Tibial artery (tissue), 4 donors: ENCODE data around the gene NDUFA13.

Experiments used
- DNase-seq, 2 donors: peaks; one replicate each; pipeline ENCODE4 v3.0.0-alpha.2; 2019
- H3K27ac ChIP-seq, 2 donors: fragments of 200-600 bp; sonication (generic) in 1 of 2; 1 replicate in 1 of 2; 2 replicates in 1 of 2; pipeline ENCODE4 v1.5.1; 2018 to 2019; ENCODE audit warnings: mild to moderate bottlenecking in 1 of 2
- H3K27me3 ChIP-seq, 2 donors: fragments of 200-600 bp; sonication (generic) in 1 of 2; one replicate each; pipeline versions ENCODE4 v1.5.1 to v1.6.0; 2016 to 2019
- H3K36me3 ChIP-seq, 3 donors: fragments of 200-600 bp; sonication (generic) in 2 of 3; one replicate each; pipeline ENCODE4 v1.5.1; 2016 to 2019; ENCODE audit warnings: mild to moderate bottlenecking in 2 of 3
- H3K4me1 ChIP-seq, 4 donors: fragments of 200-600 bp; sonication (generic) in 2 of 4; 1 replicate in 3 of 4; 2 replicates in 1 of 4; pipeline ENCODE4 v1.5.1; 2016 to 2019
- H3K4me3 ChIP-seq, 2 donors: fragments of 200-600 bp; sonication (generic) in 1 of 2; 1 replicate in 1 of 2; 2 replicates in 1 of 2; pipeline ENCODE4 v1.5.1; 2018 to 2019; ENCODE audit warnings: mild to moderate bottlenecking in 2 of 2
- H3K9me3 ChIP-seq, 3 donors: fragments of 200-600 bp; sonication (generic) in 1 of 3; one replicate each; pipeline ENCODE4 v1.5.1; 2016 to 2019
- CTCF ChIP-seq, 2 experiments: fragments of 200-600 bp in 1 of 2; fragments of 450-650 bp in 1 of 2; IDR thresholded peaks; one replicate each; pipeline ENCODE4 v1.5.1; 2017 to 2019; ENCODE audit warnings: antibody characterized with exemption in 2 of 2, mild to moderate bottlenecking in 1 of 2, moderate library complexity in 1 of 2
- intact Hi-C: fragments of 100-400 bp; cut with DNase I; formaldehyde crosslinking; loops from one replicate; pipeline ENCODE4 v1.15.0; 2023; ENCODE audit warnings: low total_unique reads

Gene NDUFA13

GRCh38 chr19:19475015-19475765 lies 40.8 kb upstream of the NDUFA13 start:
- H3K9me3 ChIP-seq, result no peaks in the 10 kb centered on the region
- H3K27ac ChIP-seq, result no peak overlapping the region
- intact Hi-C loops, result no loop called here

GRCh38 chr19:19475849-19476828 lies 39.9 kb upstream of the NDUFA13 start:
- intact Hi-C loops, result no loop called here
- peaks cover 0 to 27% (median 5%) of the 10 kb centered on the region in 4 donors for H3K4me1 ChIP-seq
- H3K27ac ChIP-seq, result no peak overlapping the region
- DNase-seq, result no peak
- no peak for TF ChIP-seq CTCF (IDR thresholded peaks at IDR 0.05)
- no peak overlapping the region for H3K4me3 ChIP-seq
- no peaks in the 10 kb centered on the region for H3K9me3 ChIP-seq
- no peaks in the 10 kb centered on the region for H3K27me3 ChIP-seq
- H3K36me3 ChIP-seq, result peaks cover 0 to 13% (median 0%) of the 10 kb centered on the region in 3 donors

More at GRCh38 chr19:19475015-19475765, 40.8 kb upstream of the NDUFA13 start:
- H3K36me3 ChIP-seq, result peaks cover 0 to 13% (median 0%) of the 10 kb centered on the region in 3 donors
- H3K4me1 ChIP-seq, result peaks cover 0 to 27% (median 5%) of the 10 kb centered on the region in 4 donors
- no peak for DNase-seq
- no peak for TF ChIP-seq CTCF (IDR thresholded peaks at IDR 0.05)
- no peak overlapping the region for H3K4me3 ChIP-seq
- no peaks in the 10 kb centered on the region for H3K27me3 ChIP-seq

- peaks cover 0 to 14% (median 0%) of the 10 kb centered on the region in 3 donors for H3K36me3 ChIP-seq
- no peaks in the 10 kb centered on the region for H3K27me3 ChIP-seq
- intact Hi-C loops, result no loop called here
- H3K27ac ChIP-seq, result no peak overlapping the region
- TF ChIP-seq CTCF (IDR thresholded peaks at IDR 0.05), result no peak
- peaks cover 0 to 15% (median under 1%) of the 10 kb centered on the region in 4 donors for H3K4me1 ChIP-seq
- DNase-seq, result no peak
- no peaks in the 10 kb centered on the region for H3K9me3 ChIP-seq
- H3K4me3 ChIP-seq, result no peak overlapping the region
Measured at GRCh38 chr19:19477705-19478383, 38.2 kb upstream of the NDUFA13 start.

GRCh38 chr19:19480688-19481087 lies 35.3 kb upstream of the NDUFA13 start:
- Histone ChIP-seq H3K9me3 (no peaks in the 10 kb centered on the region), H3K4me1 (peaks cover 0 to 8% (median 2%) of the 10 kb centered on the region in 4 donors), H3K27ac (no peak overlapping the region), H3K27me3 (no peaks in the 10 kb centered on the region), H3K36me3 (peaks cover 0 to 8% (median 0%) of the 10 kb centered on the region in 3 donors), H3K4me3 (no peak overlapping the region)
- intact Hi-C loops, result no loop called here
- TF ChIP-seq CTCF (IDR thresholded peaks at IDR 0.05), result no peak
- DNase-seq, result no peak
